K562 (cell line): Measurements from ENCODE around the gene SH3BGRL2. TPM values are rescaled to one million over a fixed set of nuclear protein-coding genes. Genes with fewer than 3 reads are reported as not detected.

Experiments
- ADNP ChIP-seq: fragments of 200-800 bp; sonication (Bioruptor generic); IDR thresholded peaks from 2 replicates; pipeline ENCODE4 v1.6.1; 2016; ENCODE audit warnings: missing genetic modification characterization, missing compliant biosample characterization
- ARID1B ChIP-seq: fragments of 450-650 bp; IDR thresholded peaks from 2 replicates; pipeline ENCODE4 v1.6.1; 2016; ENCODE audit warnings: antibody characterized with exemption, mild to moderate bottlenecking, inconsistent platforms
- BRD4 ChIP-seq: fragments of 200-600 bp; sonication (generic); IDR thresholded peaks from 2 replicates; pipeline ENCODE4 v1.6.1; 2017; ENCODE audit warnings: inconsistent platforms
- CBFB ChIP-seq: sonication (generic); formaldehyde crosslinking; IDR thresholded peaks from 2 replicates; pipeline ENCODE4 v1.4.0; 2020; ENCODE audit warnings: mild to moderate bottlenecking, missing genetic modification reagents
- CEBPB ChIP-seq: fragments of 450-650 bp; IDR thresholded peaks from 2 replicates; pipeline ENCODE4 v1.6.1; 2016; ENCODE audit warnings: missing genetic modification characterization, missing compliant biosample characterization
- E2F3 ChIP-seq: fragments of 250-450 bp; sonication (Bioruptor Pico); IDR thresholded peaks from 2 replicates; pipeline ENCODE4 v1.4.0; 2020; ENCODE audit warnings: mild to moderate bottlenecking
- ETV5 ChIP-seq: sonication (generic); formaldehyde crosslinking; IDR thresholded peaks from 2 replicates; pipeline ENCODE4 v1.4.0; 2020; ENCODE audit warnings: low read depth, mild to moderate bottlenecking, missing genetic modification reagents
- EWSR1 ChIP-seq: fragments of 450-650 bp; IDR thresholded peaks from 2 replicates; pipeline ENCODE4 v1.6.1; 2018; ENCODE audit warnings: borderline replicate concordance, mild to moderate bottlenecking, low read depth, moderate library complexity; ENCODE audit not compliant: partially characterized antibody
- FOXK1 ChIP-seq: sonication (generic); formaldehyde crosslinking; IDR thresholded peaks from 2 replicates; pipeline ENCODE4 v1.8.0; 2022; ENCODE audit warnings: missing genetic modification reagents, mild to moderate bottlenecking, borderline replicate concordance
- HNRNPK ChIP-seq: fragments of 200-400 bp; formaldehyde crosslinking; IDR thresholded peaks from one replicate; pipeline ENCODE4 v1.6.1; 2018; ENCODE audit warnings: mild to moderate bottlenecking, low read depth, low read length; ENCODE audit not compliant: poor library complexity, severe bottlenecking
- MEF2A ChIP-seq: IDR thresholded peaks from 2 replicates; pipeline ENCODE4 v1.6.1; 2011; ENCODE audit warnings: low read depth, mild to moderate bottlenecking, low read length, moderate library complexity; ENCODE audit not compliant: control insufficient read depth
- POU5F1 ChIP-seq: fragments of 150-350 bp; IDR thresholded peaks from 2 replicates; pipeline ENCODE4 v1.6.1; 2014; ENCODE audit warnings: borderline replicate concordance, low read length, low read depth, mild to moderate bottlenecking; ENCODE audit not compliant: partially characterized antibody
- PTRF ChIP-seq: fragments of 450-650 bp; IDR thresholded peaks from 2 replicates; pipeline ENCODE4 v1.6.1; 2016; ENCODE audit warnings: mild to moderate bottlenecking, missing genetic modification characterization, missing compliant biosample characterization
- PURB ChIP-seq: sonication (generic); formaldehyde crosslinking; IDR thresholded peaks from 2 replicates; pipeline ENCODE4 v1.9.0; 2021; ENCODE audit warnings: low read depth, mild to moderate bottlenecking, missing genetic modification reagents
- RBFOX2 ChIP-seq: fragments of 200-400 bp; formaldehyde crosslinking; IDR thresholded peaks from 2 replicates; pipeline ENCODE4 v1.6.1; 2017; ENCODE audit warnings: low read depth, mild to moderate bottlenecking, low read length, moderate library complexity
- RBM22 ChIP-seq: fragments of 200-400 bp; formaldehyde crosslinking; IDR thresholded peaks from 2 replicates; pipeline ENCODE4 v1.6.1; 2018; ENCODE audit warnings: low read length, low read depth; ENCODE audit not compliant: poor library complexity, severe bottlenecking
- RFX5 ChIP-seq: IDR thresholded peaks from 2 replicates; pipeline ENCODE4 v1.6.1; 2011; ENCODE audit warnings: low read depth, mild to moderate bottlenecking, improper control_type of control experiment, low read length
- SAFB2 ChIP-seq: fragments of 200-400 bp; formaldehyde crosslinking; IDR thresholded peaks from 2 replicates; pipeline ENCODE4 v1.6.1; 2018; ENCODE audit warnings: borderline replicate concordance, low read length, low read depth, moderate library complexity; ENCODE audit not compliant: severe bottlenecking
- SP2 ChIP-seq: IDR thresholded peaks from 2 replicates; pipeline ENCODE4 v1.6.1; 2011; ENCODE audit warnings: mild to moderate bottlenecking, low read depth, low read length, moderate library complexity; ENCODE audit not compliant: poor library complexity, severe bottlenecking; ENCODE audit errors: extremely low read depth
- XRCC4 ChIP-seq: IDR thresholded peaks from one replicate; pipeline ENCODE4 v1.6.1; 2011; ENCODE audit not compliant: insufficient read depth, insufficient read length; ENCODE audit errors: extremely low read depth
- ZBED1 ChIP-seq: IDR thresholded peaks from 2 replicates; pipeline ENCODE4 v1.6.1; 2014
- ZNF282 ChIP-seq: sonication (generic); formaldehyde crosslinking; IDR thresholded peaks from 2 replicates; pipeline ENCODE4 v1.8.1; 2023; ENCODE audit warnings: missing genetic modification reagents
- ZNF76 ChIP-seq: fragments of 250-450 bp; sonication (Bioruptor Pico); IDR thresholded peaks from 2 replicates; pipeline ENCODE4 v1.4.0; 2020; ENCODE audit warnings: mild to moderate bottlenecking, moderate library complexity, borderline replicate concordance
- polyA plus RNA-seq, 8 experiments: library from polyadenylated mRNA; depleted of rRNA in 4 of 8; stranded (reverse) in 5 of 8; unstranded in 3 of 8; fragments of >200 nt; fragmentation: Nextera tagmentation in 2 of 8; fragmentation: Illumina TruSeq in 1 of 8; extraction: Ambion mirVana in 2 of 8; extraction: Trizol in 1 of 8; gene quantifications; 2 replicates each; pipeline versions ENCODE4 v1.2.1 to v1.2.3, GENCODE V29; 2011 to 2014; ENCODE audit warnings: inconsistent platforms in 1 of 8, missing spikeins in 1 of 8
- total RNA-seq, 7 experiments: library from RNA; depleted of rRNA in 6 of 7; stranded (reverse); fragments of >200 nt in 6 of 7; fragmentation: Illumina TruSeq in 2 of 7; extraction: Trizol in 2 of 7; gene quantifications; 2 replicates each; pipeline versions ENCODE4 v1.2.1 to v1.2.3, GENCODE V29; 2011 to 2021; ENCODE audit warnings: low replicate concordance in 1 of 7
- TF ChIP-seq, protein P1 (sequence below), 3 experiments: fragments of 200-800 bp in 1 of 3; fragments of 250-450 bp in 1 of 3; fragments of 450-650 bp in 1 of 3; sonication (Bioruptor Pico) in 1 of 3; sonication (Bioruptor generic) in 1 of 3; formaldehyde crosslinking in 1 of 3; IDR thresholded peaks; 2 replicates each; pipeline versions ENCODE4 v1.6.1 to v1.8.0; 2016 to 2022; ENCODE audit warnings: mild to moderate bottlenecking in 2 of 3, missing genetic modification characterization in 2 of 3, missing compliant biosample characterization in 1 of 3, moderate library complexity in 1 of 3
- TF ChIP-seq, protein P2 (sequence below): fragments of 250-450 bp; sonication (Bioruptor Pico); IDR thresholded peaks from 2 replicates; pipeline ENCODE4 v1.5.0; 2022; ENCODE audit warnings: mild to moderate bottlenecking

The SH3BGRL2 gene
- total and polyA plus RNA-seq, 9 of the 15 experiments (the other 6 are each of a cell fraction or from before 2014, with no cell fraction given), result 4.4 to 12.1 (median 7.3) TPM

DNA sequence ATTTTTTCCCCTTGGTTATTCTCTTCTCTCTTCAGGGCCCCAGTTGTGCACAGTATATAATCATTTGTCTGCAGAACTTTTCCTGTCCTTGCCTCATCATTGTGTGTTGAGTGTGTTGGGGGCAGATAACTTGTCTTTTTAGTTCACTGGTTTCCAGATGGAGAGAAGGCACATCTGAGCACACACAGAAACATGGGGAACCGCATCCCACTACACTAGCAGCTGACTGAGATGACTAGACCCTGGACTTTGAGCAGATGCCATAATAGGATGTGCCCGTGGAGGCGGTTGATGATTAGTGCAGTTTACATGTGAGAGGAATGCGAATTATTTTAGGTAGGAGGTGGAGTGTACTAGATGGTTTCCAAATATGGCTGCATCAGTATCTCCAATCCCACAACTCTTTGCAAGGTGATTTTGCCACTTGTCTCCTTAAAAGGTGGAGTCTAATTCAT is 26.5 kb upstream of the SH3BGRL2 start (continued):
- TF ChIP-seq MEF2A (no peak), ZBED1 (no peak), E2F3 (no peak), ARID1B (peak; percentile 96), CBFB (no peak), ZNF76 (CRISPR knock-in tag) (no peak), XRCC4 (no peak), CEBPB (tag) (peak; percentile 69), BRD4 (no peak), EWSR1 (no peak), FOXK1 (0 out of 2 replicates have a peak, but pooled peaks have one; percentile 23), ZNF282 (CRISPR knock-in tag) (no peak), PTRF (tag) (no peak), ADNP (no peak), POU5F1 (no peak), ETV5 (CRISPR knock-in tag) (no peak), HNRNPK (no peak), PURB (CRISPR knock-in tag) (no peak), RBM22 (no peak), SAFB2 (no peak), RFX5 (no peak), RBFOX2 (no peak), SP2 (no peak)
- TF ChIP-seq, protein P1, sequence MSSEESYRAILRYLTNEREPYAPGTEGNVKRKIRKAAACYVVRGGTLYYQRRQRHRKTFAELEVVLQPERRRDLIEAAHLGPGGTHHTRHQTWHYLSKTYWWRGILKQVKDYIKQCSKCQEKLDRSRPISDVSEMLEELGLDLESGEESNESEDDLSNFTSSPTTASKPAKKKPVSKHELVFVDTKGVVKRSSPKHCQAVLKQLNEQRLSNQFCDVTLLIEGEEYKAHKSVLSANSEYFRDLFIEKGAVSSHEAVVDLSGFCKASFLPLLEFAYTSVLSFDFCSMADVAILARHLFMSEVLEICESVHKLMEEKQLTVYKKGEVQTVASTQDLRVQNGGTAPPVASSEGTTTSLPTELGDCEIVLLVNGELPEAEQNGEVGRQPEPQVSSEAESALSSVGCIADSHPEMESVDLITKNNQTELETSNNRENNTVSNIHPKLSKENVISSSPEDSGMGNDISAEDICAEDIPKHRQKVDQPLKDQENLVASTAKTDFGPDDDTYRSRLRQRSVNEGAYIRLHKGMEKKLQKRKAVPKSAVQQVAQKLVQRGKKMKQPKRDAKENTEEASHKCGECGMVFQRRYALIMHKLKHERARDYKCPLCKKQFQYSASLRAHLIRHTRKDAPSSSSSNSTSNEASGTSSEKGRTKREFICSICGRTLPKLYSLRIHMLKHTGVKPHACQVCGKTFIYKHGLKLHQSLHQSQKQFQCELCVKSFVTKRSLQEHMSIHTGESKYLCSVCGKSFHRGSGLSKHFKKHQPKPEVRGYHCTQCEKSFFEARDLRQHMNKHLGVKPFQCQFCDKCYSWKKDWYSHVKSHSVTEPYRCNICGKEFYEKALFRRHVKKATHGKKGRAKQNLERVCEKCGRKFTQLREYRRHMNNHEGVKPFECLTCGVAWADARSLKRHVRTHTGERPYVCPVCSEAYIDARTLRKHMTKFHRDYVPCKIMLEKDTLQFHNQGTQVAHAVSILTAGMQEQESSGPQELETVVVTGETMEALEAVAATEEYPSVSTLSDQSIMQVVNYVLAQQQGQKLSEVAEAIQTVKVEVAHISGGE (CRISPR knock-in tag; IDR thresholded peaks at IDR 0.05), result no peak; a peak in 1 of 6 replicates
- TF ChIP-seq, protein P2, sequence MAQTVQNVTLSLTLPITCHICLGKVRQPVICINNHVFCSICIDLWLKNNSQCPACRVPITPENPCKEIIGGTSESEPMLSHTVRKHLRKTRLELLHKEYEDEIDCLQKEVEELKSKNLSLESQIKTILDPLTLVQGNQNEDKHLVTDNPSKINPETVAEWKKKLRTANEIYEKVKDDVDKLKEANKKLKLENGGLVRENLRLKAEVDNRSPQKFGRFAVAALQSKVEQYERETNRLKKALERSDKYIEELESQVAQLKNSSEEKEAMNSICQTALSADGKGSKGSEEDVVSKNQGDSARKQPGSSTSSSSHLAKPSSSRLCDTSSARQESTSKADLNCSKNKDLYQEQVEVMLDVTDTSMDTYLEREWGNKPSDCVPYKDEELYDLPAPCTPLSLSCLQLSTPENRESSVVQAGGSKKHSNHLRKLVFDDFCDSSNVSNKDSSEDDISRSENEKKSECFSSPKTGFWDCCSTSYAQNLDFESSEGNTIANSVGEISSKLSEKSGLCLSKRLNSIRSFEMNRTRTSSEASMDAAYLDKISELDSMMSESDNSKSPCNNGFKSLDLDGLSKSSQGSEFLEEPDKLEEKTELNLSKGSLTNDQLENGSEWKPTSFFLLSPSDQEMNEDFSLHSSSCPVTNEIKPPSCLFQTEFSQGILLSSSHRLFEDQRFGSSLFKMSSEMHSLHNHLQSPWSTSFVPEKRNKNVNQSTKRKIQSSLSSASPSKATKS (CRISPR knock-in tag), result no peak
